Sigmoid colon (tissue), 3 donors: ENCODE data around the gene ERO1B.

Source experiments
- POLR2A ChIP-seq, 2 donors: fragments of 450-650 bp; IDR thresholded peaks; one replicate each; pipeline ENCODE4 v1.6.1; 2016; ENCODE audit warnings: antibody characterized with exemption in 2 of 2, mild to moderate bottlenecking in 2 of 2, moderate library complexity in 2 of 2
- TF ChIP-seq, protein P1 (sequence below), 4 experiments: fragments of 450-650 bp in 3 of 4; fragments of 200-600 bp in 1 of 4; IDR thresholded peaks; one replicate each; pipeline ENCODE4 v1.5.1; 2016 to 2019; ENCODE audit warnings: antibody characterized with exemption in 4 of 4, mild to moderate bottlenecking in 3 of 4, moderate library complexity in 2 of 4

DNA sequence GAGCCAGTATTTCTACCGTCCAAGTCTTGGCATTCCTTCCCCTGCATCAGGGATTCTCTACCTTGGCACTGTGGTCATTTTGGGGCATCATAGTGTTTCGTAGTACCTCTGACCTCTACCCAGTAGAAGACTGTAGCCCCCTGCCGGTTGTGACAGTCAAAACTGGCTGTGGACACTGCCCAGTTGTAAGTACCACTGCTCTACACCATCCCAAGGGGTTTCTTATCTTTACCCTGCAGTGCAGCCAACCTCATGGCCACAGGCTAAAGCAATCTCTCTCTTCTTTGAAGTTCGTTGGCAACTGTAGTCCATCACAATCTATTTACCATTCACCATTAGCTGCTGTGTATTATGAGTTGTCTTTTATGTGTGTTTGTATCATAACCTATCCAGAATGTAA is 29.3 kb upstream of the ERO1B start:
- no peak for TF ChIP-seq POLR2A (IDR thresholded peaks at IDR 0.05)
- TF ChIP-seq, protein P1, sequence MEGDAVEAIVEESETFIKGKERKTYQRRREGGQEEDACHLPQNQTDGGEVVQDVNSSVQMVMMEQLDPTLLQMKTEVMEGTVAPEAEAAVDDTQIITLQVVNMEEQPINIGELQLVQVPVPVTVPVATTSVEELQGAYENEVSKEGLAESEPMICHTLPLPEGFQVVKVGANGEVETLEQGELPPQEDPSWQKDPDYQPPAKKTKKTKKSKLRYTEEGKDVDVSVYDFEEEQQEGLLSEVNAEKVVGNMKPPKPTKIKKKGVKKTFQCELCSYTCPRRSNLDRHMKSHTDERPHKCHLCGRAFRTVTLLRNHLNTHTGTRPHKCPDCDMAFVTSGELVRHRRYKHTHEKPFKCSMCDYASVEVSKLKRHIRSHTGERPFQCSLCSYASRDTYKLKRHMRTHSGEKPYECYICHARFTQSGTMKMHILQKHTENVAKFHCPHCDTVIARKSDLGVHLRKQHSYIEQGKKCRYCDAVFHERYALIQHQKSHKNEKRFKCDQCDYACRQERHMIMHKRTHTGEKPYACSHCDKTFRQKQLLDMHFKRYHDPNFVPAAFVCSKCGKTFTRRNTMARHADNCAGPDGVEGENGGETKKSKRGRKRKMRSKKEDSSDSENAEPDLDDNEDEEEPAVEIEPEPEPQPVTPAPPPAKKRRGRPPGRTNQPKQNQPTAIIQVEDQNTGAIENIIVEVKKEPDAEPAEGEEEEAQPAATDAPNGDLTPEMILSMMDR (IDR thresholded peaks at IDR 0.05), result no peak
